ENCODE data around the gene RABEPK.
"Not testable (repeated sequence)": the region's sequence is repeated elsewhere in the genome, so short reads cannot be mapped to it uniquely, and the experiment has no call there.

The RABEPK gene

GRCh38 chr9:125258160-125258785 is 57.9 kb downstream of the RABEPK start:
- H3K4me3 ChIP-seq (replicated peaks; ENCODE audit: low read depth, low read length) = no peak overlapping the region
- DNase-seq (ENCODE audit: extremely low read depth, low read depth) = no peak
- TF ChIP-seq, protein P1, sequence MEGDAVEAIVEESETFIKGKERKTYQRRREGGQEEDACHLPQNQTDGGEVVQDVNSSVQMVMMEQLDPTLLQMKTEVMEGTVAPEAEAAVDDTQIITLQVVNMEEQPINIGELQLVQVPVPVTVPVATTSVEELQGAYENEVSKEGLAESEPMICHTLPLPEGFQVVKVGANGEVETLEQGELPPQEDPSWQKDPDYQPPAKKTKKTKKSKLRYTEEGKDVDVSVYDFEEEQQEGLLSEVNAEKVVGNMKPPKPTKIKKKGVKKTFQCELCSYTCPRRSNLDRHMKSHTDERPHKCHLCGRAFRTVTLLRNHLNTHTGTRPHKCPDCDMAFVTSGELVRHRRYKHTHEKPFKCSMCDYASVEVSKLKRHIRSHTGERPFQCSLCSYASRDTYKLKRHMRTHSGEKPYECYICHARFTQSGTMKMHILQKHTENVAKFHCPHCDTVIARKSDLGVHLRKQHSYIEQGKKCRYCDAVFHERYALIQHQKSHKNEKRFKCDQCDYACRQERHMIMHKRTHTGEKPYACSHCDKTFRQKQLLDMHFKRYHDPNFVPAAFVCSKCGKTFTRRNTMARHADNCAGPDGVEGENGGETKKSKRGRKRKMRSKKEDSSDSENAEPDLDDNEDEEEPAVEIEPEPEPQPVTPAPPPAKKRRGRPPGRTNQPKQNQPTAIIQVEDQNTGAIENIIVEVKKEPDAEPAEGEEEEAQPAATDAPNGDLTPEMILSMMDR (IDR thresholded peaks at IDR 0.05; ENCODE audit: low read depth, low read length, missing control alignments) = no peak

DNA sequence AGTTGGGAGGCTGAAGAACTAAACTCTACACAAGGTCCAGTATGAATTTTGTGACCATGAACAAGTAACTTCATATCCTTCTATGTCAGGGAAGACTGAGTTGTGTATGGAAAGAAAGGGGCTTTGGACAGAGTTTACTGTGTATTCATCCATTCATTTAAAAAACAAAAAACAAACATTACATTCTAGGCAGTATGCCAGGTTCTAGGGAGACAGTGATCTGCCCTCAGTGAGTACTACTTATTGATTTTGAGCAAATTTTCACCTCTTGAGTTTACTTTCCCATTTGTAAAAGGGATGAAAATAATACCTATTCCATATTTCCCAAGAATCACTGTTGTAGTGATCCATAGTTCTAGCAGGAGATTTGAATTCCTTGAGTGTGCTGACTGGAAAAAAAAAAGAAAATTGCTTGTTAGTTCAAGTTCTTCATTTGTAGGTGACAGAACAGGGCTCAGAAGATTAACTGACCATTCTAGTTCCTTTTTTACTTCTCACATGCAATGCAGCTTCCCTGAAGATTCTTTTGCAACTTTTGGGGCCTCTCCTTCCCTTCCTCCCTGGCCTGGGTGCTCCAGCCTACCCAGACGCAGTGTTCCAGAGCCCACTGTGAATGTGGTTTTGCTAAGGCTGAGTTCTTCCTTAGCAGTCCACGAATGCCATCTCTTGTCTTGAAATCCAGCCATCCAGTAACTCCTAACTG is 58.6 kb downstream of the RABEPK start:
- no peak overlapping the region for H3K4me3 ChIP-seq (replicated peaks; ENCODE audit: low read depth, low read length)
- TF ChIP-seq, protein P1 (IDR thresholded peaks at IDR 0.05; ENCODE audit: low read depth, low read length, missing control alignments) = no peak
- DNase-seq (ENCODE audit: extremely low read depth, low read depth) = no peak

- no peak overlapping the region for H3K4me3 ChIP-seq (replicated peaks; ENCODE audit: low read depth, low read length)
- DNase-seq (ENCODE audit: extremely low read depth, low read depth) = no peak
- TF ChIP-seq, protein P1 (IDR thresholded peaks at IDR 0.05; ENCODE audit: low read depth, low read length, missing control alignments) = no peak
Observed at GRCh38 chr9:125260561-125260960, 60.2 kb downstream of the RABEPK start.

GRCh38 chr9:125261501-125262293 is 61.4 kb downstream of the RABEPK start, which contains the start of gene GAPVD1:
Gene GAPVD1, plus strand, starts transcription at chr9:125261826. Its CDS starts 37,096 bp downstream, at chr9:125298922.
- DNase-seq (ENCODE audit: extremely low read depth, low read depth) = peak; percentile 53
- TF ChIP-seq, protein P1 (IDR thresholded peaks at IDR 0.05; ENCODE audit: low read depth, low read length, missing control alignments) = no peak
- peak within 1 kb of the TSS; percentile 97 for H3K4me3 ChIP-seq (replicated peaks; ENCODE audit: low read depth, low read length)

DNA sequence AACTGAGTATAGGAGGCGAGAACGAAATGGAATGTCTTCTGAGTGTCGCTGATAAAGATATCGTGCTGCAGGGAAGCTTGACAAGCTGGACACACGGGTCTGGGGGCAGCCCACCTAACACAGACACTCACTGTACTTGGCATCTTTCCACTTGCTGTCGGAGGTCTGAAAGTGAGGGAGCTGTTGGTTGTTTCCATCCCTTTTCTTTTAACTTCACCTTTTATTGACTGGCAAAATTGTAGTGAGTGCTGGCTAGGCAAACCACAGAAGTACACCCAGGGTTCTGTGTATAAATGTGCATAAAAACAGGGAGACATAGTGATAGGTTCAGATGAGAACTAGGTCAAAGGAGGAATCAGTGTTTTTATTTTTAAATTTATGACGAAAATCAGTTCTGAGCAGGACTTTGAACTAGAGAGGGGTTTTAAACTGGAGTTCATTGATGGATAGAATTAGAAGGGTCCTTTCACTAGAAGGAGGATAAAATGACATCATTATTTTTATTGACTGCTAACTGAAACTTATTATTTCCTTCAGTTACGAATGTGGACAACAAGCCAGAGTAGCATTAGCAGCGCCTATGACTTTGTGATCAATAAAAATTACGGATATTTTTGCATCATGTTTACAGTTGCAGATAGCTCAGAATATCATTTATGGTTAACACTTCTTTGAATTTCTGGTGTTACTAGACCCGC is 62.1 kb downstream of the RABEPK start:
- peak overlapping the region; percentile 97 for H3K4me3 ChIP-seq (replicated peaks; ENCODE audit: low read depth, low read length)
- TF ChIP-seq, protein P1 (IDR thresholded peaks at IDR 0.05; ENCODE audit: low read depth, low read length, missing control alignments) = no peak
- no peak for DNase-seq (ENCODE audit: extremely low read depth, low read depth)

GRCh38 chr9:125264068-125264467 is 63.7 kb downstream of the RABEPK start:
- H3K4me3 ChIP-seq (replicated peaks; ENCODE audit: low read depth, low read length); DNase-seq (ENCODE audit: extremely low read depth, low read depth): not testable (repeated sequence)

Measured in HFF-Myc (cell line).